Tibial nerve (tissue), 4 donors: ENCODE measurements around the gene FOSL2. TPM values are rescaled to one million over a fixed set of nuclear protein-coding genes. Genes with fewer than 3 reads are reported as not detected.

Source experiments
- DNase-seq, 2 donors: peaks; one replicate each; pipeline ENCODE4 v3.0.0-alpha.2; 2019; ENCODE audit warnings: low spot score in 2 of 2
- H3K27ac ChIP-seq, 4 donors: fragments of 200-600 bp; sonication (generic) in 3 of 4; one replicate each; pipeline ENCODE4 v1.5.1; 2017 to 2019; ENCODE audit warnings: mild to moderate bottlenecking in 1 of 4
- H3K27me3 ChIP-seq, 2 donors: fragments of 200-600 bp; sonication (generic) in 1 of 2; one replicate each; pipeline versions ENCODE4 v1.5.1 to v1.6.0; 2017 to 2019
- H3K36me3 ChIP-seq, 3 donors: fragments of 200-600 bp; sonication (generic); one replicate each; pipeline ENCODE4 v1.5.1; 2018 to 2019
- H3K4me1 ChIP-seq, 4 donors: fragments of 200-600 bp; sonication (generic) in 3 of 4; one replicate each; pipeline ENCODE4 v1.5.1; 2017 to 2019
- H3K4me3 ChIP-seq, 4 donors: fragments of 200-600 bp; sonication (generic) in 3 of 4; one replicate each; pipeline ENCODE4 v1.5.1; 2017 to 2019; ENCODE audit warnings: mild to moderate bottlenecking in 1 of 4, moderate library complexity in 1 of 4
- H3K9me3 ChIP-seq, 4 donors: fragments of 200-600 bp; sonication (generic) in 3 of 4; one replicate each; pipeline ENCODE4 v1.5.1; 2017 to 2019
- CTCF ChIP-seq, 5 experiments: fragments of 200-600 bp in 3 of 5; fragments of 450-650 bp in 2 of 5; sonication (generic) in 3 of 5; IDR thresholded peaks; one replicate each; pipeline ENCODE4 v1.5.1; 2016 to 2019; ENCODE audit warnings: antibody characterized with exemption in 5 of 5, mild to moderate bottlenecking in 3 of 5, moderate library complexity in 2 of 5
- EP300 ChIP-seq, 2 donors: sonication (generic); formaldehyde crosslinking; IDR thresholded peaks; one replicate each; pipeline ENCODE4 v1.6.1; 2017; ENCODE audit warnings: antibody characterized with exemption in 2 of 2, mild to moderate bottlenecking in 1 of 2
- POLR2A ChIP-seq, 2 donors: fragments of 450-650 bp; IDR thresholded peaks; one replicate each; pipeline ENCODE4 v1.6.1; 2017; ENCODE audit warnings: antibody characterized with exemption in 2 of 2, mild to moderate bottlenecking in 2 of 2, moderate library complexity in 2 of 2
- WGBS, 2 donors: methylation state at CpG; one replicate each; pipeline ENCODE4 v1.1.5; 2018; 5-methylcytosine and 5-hydroxymethylcytosine counted together
- total RNA-seq, 4 donors: library from RNA; depleted of rRNA; stranded (reverse); fragments of >200 nt; gene quantifications; one replicate each; pipeline ENCODE4 v1.1.0, GENCODE V29; 2016

Gene FOSL2
- total RNA-seq, 4 donors from 2014 or later, result 141 to 207 (median 190) TPM

GRCh38 chr2:28348921-28349320 lies 43.7 kb upstream of the FOSL2 start:
- WGBS, 2 donors, result 92% methylated on average over 11 of the region's 11 CpGs

GRCh38 chr2:28349546-28350165 lies 43.0 kb upstream of the FOSL2 start:
- H3K27ac ChIP-seq, result no peak overlapping the region
- H3K27me3 ChIP-seq, result no peaks in the 10 kb centered on the region
- WGBS, 2 donors, result 83 to 85% methylated on average over 11 of the region's 11 CpGs
- no peak for TF ChIP-seq POLR2A (IDR thresholded peaks at IDR 0.05)
- no peak for TF ChIP-seq CTCF (IDR thresholded peaks at IDR 0.05)
- no peak for TF ChIP-seq EP300 (IDR thresholded peaks at IDR 0.05)
- no peaks in the 10 kb centered on the region for H3K36me3 ChIP-seq
- H3K4me3 ChIP-seq, result no peak overlapping the region
- H3K4me1 ChIP-seq, result peaks cover 0 to 9% (median 0%) of the 10 kb centered on the region in 4 donors
- H3K9me3 ChIP-seq, result no peaks in the 10 kb centered on the region
- no peak for DNase-seq

More at GRCh38 chr2:28348921-28349320, 43.7 kb upstream of the FOSL2 start:
- Histone ChIP-seq H3K4me3 (no peak overlapping the region), H3K27me3 (no peaks in the 10 kb centered on the region), H3K27ac (no peak overlapping the region), H3K4me1 (peaks cover 0 to 15% (median 0%) of the 10 kb centered on the region in 4 donors), H3K36me3 (no peaks in the 10 kb centered on the region), H3K9me3 (no peaks in the 10 kb centered on the region)
- no peak for TF ChIP-seq POLR2A (IDR thresholded peaks at IDR 0.05)
- no peak for TF ChIP-seq CTCF (IDR thresholded peaks at IDR 0.05)
- no peak for TF ChIP-seq EP300 (IDR thresholded peaks at IDR 0.05)
- DNase-seq, result no peak

- Histone ChIP-seq H3K9me3 (no peaks in the 10 kb centered on the region), H3K4me1 (peaks cover 0 to 12% (median 2%) of the 10 kb centered on the region in 4 donors), H3K36me3 (no peaks in the 10 kb centered on the region), H3K27me3 (no peaks in the 10 kb centered on the region), H3K4me3 (no peak overlapping the region), H3K27ac (no peak overlapping the region)
- no peak for DNase-seq
- TF ChIP-seq CTCF (IDR thresholded peaks at IDR 0.05) (no peak), POLR2A (IDR thresholded peaks at IDR 0.05) (no peak), EP300 (IDR thresholded peaks at IDR 0.05) (no peak)
- WGBS, 2 donors, result 94 to 95% methylated on average over 17 of the region's 17 CpGs
Observed at GRCh38 chr2:28350196-28350595, 42.5 kb upstream of the FOSL2 start.

GRCh38 chr2:28350791-28351285 lies 41.8 kb upstream of the FOSL2 start:
- H3K4me1 ChIP-seq, result peaks cover 0 to 18% (median 8%) of the 10 kb centered on the region in 4 donors
- no peak overlapping the region for H3K27ac ChIP-seq
- H3K4me3 ChIP-seq, result no peak overlapping the region
- no peaks in the 10 kb centered on the region for H3K9me3 ChIP-seq
- no peaks in the 10 kb centered on the region for H3K27me3 ChIP-seq
- no peak for DNase-seq
- no peaks in the 10 kb centered on the region for H3K36me3 ChIP-seq
- no peak for TF ChIP-seq EP300 (IDR thresholded peaks at IDR 0.05)
- no peak for TF ChIP-seq CTCF (IDR thresholded peaks at IDR 0.05)
- no peak for TF ChIP-seq POLR2A (IDR thresholded peaks at IDR 0.05)
- WGBS, 2 donors, result 45 to 91% methylated on average over 1 to 11 of the region's 11 CpGs

- no peak for DNase-seq
- WGBS, 2 donors, result 88 to 89% methylated on average over 5 of the region's 5 CpGs
- peak overlapping the region in 1 of 4 donors; percentile 10 for H3K27ac ChIP-seq
Observed at GRCh38 chr2:28351621-28352020, 41.0 kb upstream of the FOSL2 start.

More at GRCh38 chr2:28351621-28352020, 41.0 kb upstream of the FOSL2 start:
- TF ChIP-seq POLR2A (IDR thresholded peaks at IDR 0.05) (no peak), EP300 (IDR thresholded peaks at IDR 0.05) (no peak), CTCF (IDR thresholded peaks at IDR 0.05) (no peak)
- Histone ChIP-seq H3K27me3 (no peaks in the 10 kb centered on the region), H3K4me1 (peaks cover 0 to 26% (median 16%) of the 10 kb centered on the region in 4 donors), H3K9me3 (no peaks in the 10 kb centered on the region), H3K36me3 (no peaks in the 10 kb centered on the region), H3K4me3 (no peak overlapping the region)
